Astrocyte (in vitro differentiated cells and primary cell): ENCODE results near the gene SLC5A4.

Experiments used
- CTCF ChIP-seq: IDR thresholded peaks from 2 replicates; pipeline ENCODE4 v1.5.1; 2011; ENCODE audit warnings: low read depth, mild to moderate bottlenecking, inconsistent platforms, low read length, moderate library complexity; ENCODE audit not compliant: insufficient read depth
- EZH2 ChIP-seq: IDR thresholded peaks from 2 replicates; pipeline ENCODE4 v1.6.1; 2012; ENCODE audit warnings: mild to moderate bottlenecking, low read length, inconsistent platforms; ENCODE audit not compliant: insufficient read depth

GRCh38 chr22:32202161-32202538 lies 53.0 kb downstream of the SLC5A4 start:
- TF ChIP-seq CTCF = no peak
- no peak for TF ChIP-seq EZH2
